Nephron progenitor cell (in vitro differentiated cells): ENCODE results near the gene COLGALT1.
"Not testable (repeated sequence)": the region's sequence is repeated elsewhere in the genome, so short reads cannot be mapped to it uniquely, and the experiment has no call there.

Experiments
- DNase-seq: peaks from one replicate; pipeline ENCODE4 v3.0.0; 2021
- H3K27ac Mint-ChIP-seq: 2 replicates; pipeline ENCODE4 v1.8.0; 2021; ENCODE audit warnings: mild to moderate bottlenecking, moderate library complexity, mixed read lengths
- H3K27me3 Mint-ChIP-seq: 2 replicates; pipeline ENCODE4 v1.8.0; 2021; ENCODE audit warnings: mild to moderate bottlenecking, low read depth, mixed read lengths; ENCODE audit not compliant: poor library complexity
- H3K36me3 Mint-ChIP-seq: 2 replicates; pipeline ENCODE4 v1.8.0; 2021; ENCODE audit warnings: low read depth, mixed read lengths
- H3K4me1 Mint-ChIP-seq: 2 replicates; pipeline ENCODE4 v1.8.0; 2021; ENCODE audit warnings: mixed read lengths
- H3K4me3 Mint-ChIP-seq: 2 replicates; pipeline ENCODE4 v1.8.0; 2021; ENCODE audit warnings: mild to moderate bottlenecking, moderate library complexity, mixed read lengths
- H3K9me3 Mint-ChIP-seq: 2 replicates; pipeline ENCODE4 v1.8.0; 2021; ENCODE audit warnings: mild to moderate bottlenecking, moderate library complexity, mixed read lengths
- TF ChIP-seq, protein P1 (sequence below): fragments of 200-600 bp; sonication (generic); IDR thresholded peaks from 2 replicates; pipeline ENCODE4 v1.5.0; 2021; ENCODE audit warnings: antibody characterized with exemption

Gene COLGALT1

DNA sequence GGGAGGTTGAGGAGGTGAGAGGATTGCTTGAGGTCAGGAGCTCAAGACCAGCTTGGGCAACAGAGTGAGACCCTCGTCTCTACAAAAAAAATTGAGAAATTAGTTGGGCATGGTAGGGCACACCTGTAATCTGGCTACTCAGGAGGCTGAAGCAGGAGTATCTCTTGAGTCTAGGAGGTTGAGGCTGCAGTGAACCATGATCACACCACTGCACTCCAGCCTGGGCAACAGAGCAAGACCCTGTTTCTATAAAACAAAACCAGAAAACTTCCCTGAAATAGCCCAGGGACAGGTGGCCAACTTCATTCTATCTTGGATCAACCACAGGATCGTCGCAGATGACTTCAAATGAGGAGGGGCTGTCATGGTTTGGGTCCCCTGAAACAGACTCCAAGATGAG is 28.7 kb downstream of the COLGALT1 start:
- no peak for DNase-seq
- Mint-ChIP-seq H3K4me3 (no peak overlapping the region), H3K27ac (no peak overlapping the region), H3K4me1 (peaks cover 15% of the 10 kb centered on the region), H3K36me3 (peaks cover 27% of the 10 kb centered on the region), H3K27me3 (peaks cover 9% of the 10 kb centered on the region), H3K9me3 (no peaks in the 10 kb centered on the region)
- TF ChIP-seq, protein P1, sequence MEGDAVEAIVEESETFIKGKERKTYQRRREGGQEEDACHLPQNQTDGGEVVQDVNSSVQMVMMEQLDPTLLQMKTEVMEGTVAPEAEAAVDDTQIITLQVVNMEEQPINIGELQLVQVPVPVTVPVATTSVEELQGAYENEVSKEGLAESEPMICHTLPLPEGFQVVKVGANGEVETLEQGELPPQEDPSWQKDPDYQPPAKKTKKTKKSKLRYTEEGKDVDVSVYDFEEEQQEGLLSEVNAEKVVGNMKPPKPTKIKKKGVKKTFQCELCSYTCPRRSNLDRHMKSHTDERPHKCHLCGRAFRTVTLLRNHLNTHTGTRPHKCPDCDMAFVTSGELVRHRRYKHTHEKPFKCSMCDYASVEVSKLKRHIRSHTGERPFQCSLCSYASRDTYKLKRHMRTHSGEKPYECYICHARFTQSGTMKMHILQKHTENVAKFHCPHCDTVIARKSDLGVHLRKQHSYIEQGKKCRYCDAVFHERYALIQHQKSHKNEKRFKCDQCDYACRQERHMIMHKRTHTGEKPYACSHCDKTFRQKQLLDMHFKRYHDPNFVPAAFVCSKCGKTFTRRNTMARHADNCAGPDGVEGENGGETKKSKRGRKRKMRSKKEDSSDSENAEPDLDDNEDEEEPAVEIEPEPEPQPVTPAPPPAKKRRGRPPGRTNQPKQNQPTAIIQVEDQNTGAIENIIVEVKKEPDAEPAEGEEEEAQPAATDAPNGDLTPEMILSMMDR = no peak

DNA sequence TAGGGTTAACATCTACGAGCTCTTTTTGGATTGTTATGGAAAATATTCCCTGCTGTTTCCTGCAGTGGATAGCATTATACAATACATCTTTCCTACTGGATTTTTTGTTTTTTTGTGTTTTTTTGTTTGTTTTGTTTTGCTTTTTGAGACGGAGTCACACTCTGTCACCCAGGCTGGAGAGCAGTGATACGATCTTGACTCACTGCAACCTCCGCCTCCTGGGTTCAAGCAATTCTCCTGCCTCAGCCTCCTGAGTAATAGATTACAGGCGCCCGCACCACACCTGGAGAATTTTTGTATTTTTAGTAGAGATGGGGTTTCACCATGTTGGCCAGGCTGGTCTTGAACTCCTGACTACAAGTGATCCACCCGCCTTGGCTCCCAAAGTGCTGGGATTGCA is 29.9 kb downstream of the COLGALT1 start:
- H3K27me3 Mint-ChIP-seq = peaks cover 12% of the 10 kb centered on the region
- H3K9me3 Mint-ChIP-seq = not testable (repeated sequence)

DNA sequence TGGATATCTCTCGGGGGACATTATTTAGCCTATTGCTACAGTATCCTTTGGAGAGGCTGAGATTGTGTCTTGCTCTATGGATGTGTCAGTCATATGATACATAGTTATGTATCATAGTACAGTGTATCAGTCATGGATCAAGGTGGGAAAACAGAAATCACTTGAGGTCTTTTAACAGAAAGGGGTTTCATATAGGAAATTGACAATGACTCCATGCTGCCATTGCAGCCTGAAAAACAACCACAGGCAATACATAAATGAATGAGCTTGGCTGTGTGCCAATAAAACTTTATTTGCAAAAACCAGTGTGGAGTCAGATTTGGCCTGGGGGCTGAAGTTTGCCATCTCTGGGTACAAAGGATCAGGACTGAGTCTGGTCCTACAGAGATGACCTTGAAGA is 35.4 kb downstream of the COLGALT1 start:
- DNase-seq = no peak
- Mint-ChIP-seq H3K27ac (no peak overlapping the region), H3K9me3 (peaks cover 3% of the 10 kb centered on the region), H3K36me3 (no peaks in the 10 kb centered on the region), H3K4me3 (no peak overlapping the region), H3K4me1 (no peaks in the 10 kb centered on the region), H3K27me3 (peaks cover 20% of the 10 kb centered on the region)
- TF ChIP-seq, protein P1 = no peak

More for the DNA sequence above, 29.9 kb downstream of the COLGALT1 start:
- not testable (repeated sequence) for DNase-seq, H3K27ac Mint-ChIP-seq, H3K4me3 Mint-ChIP-seq, H3K4me1 Mint-ChIP-seq
- peaks cover 14% of the 10 kb centered on the region for H3K36me3 Mint-ChIP-seq

DNA sequence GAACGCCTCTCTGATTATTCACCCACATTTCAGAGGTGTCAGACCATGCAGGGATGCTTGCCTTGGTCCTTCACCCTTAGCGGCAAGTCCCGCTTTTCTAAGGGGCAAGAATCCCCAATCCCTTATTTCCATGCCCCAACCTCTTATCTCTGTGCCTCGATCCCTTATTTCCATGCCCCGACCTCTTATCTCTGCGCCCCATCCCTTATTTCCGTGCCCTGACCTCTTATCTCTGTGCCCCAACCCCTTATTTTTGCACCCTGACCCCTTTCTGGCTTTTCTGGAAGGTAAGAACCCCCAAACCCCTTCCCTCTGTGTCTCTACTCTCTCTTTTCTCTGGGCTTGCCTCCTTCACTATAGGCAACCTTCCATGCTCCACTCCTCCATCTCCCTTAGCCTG is 38.8 kb downstream of the COLGALT1 start:
- H3K27ac Mint-ChIP-seq, H3K9me3 Mint-ChIP-seq, H3K4me1 Mint-ChIP-seq, H3K4me3 Mint-ChIP-seq, H3K36me3 Mint-ChIP-seq, DNase-seq: not testable (repeated sequence)
- H3K27me3 Mint-ChIP-seq = peaks cover 23% of the 10 kb centered on the region

DNA sequence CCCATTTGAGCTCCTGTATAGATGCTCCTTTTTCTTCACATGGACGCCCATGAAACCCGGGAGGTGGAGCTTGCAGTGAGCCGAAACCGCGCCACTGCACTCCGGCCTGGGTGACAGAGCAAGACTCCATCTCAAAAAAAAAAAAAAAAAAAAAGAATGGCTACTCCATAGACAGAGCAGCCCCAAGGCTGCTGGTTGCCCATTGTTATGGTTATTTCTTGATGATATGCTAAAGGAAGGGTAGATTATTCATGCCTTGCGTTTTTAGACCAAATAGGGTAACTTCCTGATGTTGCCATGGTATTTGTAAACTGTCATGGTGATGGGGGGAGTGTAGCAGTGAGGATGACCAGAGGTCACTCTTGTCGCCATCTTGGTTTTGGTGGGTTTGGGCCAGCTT is 42.6 kb downstream of the COLGALT1 start:
- not testable (repeated sequence) for H3K36me3 Mint-ChIP-seq, H3K27ac Mint-ChIP-seq, H3K4me3 Mint-ChIP-seq, H3K9me3 Mint-ChIP-seq, DNase-seq
- peaks cover 17% of the 10 kb centered on the region for H3K27me3 Mint-ChIP-seq
- peaks cover 19% of the 10 kb centered on the region for H3K4me1 Mint-ChIP-seq

DNA sequence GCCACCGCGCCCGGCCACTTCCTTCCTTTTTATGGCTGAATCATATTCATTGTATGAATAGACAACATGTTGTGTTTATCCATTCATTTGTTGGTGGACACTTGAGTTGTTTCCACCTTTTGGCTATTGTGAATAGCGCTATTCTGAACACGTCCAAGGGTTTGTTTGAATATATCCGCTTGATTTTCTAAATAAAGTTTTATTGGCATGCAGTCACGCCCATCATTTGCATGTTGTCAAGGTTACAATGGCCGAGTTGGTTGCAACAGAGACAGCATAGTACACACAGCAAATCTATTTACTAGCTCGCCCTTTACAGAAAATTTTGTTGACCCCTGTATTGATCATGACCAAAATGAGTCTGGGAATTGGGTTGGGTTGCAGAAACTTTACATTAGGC is 43.5 kb downstream of the COLGALT1 start:
- Mint-ChIP-seq H3K9me3 (peaks cover 4% of the 10 kb centered on the region), H3K27ac (no peak overlapping the region), H3K4me3 (no peak overlapping the region), H3K4me1 (peaks cover 24% of the 10 kb centered on the region), H3K27me3 (peaks cover 22% of the 10 kb centered on the region), H3K36me3 (no peaks in the 10 kb centered on the region)
- TF ChIP-seq, protein P1 = no peak
- no peak for DNase-seq

DNA sequence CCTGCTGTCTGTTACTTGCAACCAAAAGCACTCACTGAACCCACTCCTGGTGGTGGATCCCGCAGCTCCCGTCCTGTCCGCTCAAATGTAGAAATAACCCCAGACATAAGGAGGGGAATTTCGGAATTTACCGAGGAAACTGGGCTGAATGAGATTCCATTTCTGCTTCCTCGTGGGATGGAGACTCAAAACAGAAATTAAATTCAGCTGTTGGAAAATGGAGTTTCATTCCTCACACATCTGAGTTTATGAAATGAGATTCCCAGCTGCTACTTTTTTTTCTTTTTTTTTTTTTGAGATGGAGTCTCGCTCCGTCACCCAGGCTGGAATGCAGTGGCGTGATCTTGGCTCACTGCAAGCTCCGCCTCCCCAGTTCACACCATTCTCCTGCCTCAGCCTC is 44.3 kb downstream of the COLGALT1 start:
- DNase-seq = no peak
- H3K27ac Mint-ChIP-seq = no peak overlapping the region
- no peak overlapping the region for H3K4me3 Mint-ChIP-seq
- H3K9me3 Mint-ChIP-seq = peaks cover 4% of the 10 kb centered on the region
- no peaks in the 10 kb centered on the region for H3K36me3 Mint-ChIP-seq
- TF ChIP-seq, protein P1 = no peak
- peaks cover 29% of the 10 kb centered on the region for H3K27me3 Mint-ChIP-seq
- peaks cover 24% of the 10 kb centered on the region for H3K4me1 Mint-ChIP-seq
